22Rv1 (cell line): ENCODE data around the gene INTS11.

Experiments
- ZFX ChIP-seq: fragments of 450-650 bp; IDR thresholded peaks from 2 replicates; pipeline ENCODE4 v1.6.1; 2017; ENCODE audit warnings: antibody characterized with exemption, borderline replicate concordance
- TF ChIP-seq, protein P1 (sequence below): fragments of 450-650 bp; IDR thresholded peaks from 2 replicates; pipeline ENCODE4 v1.5.1; 2017; ENCODE audit warnings: mild to moderate bottlenecking

GRCh38 chr1:1359664-1360468 lies 35.4 kb upstream of the INTS11 start:
- TF ChIP-seq, protein P1, sequence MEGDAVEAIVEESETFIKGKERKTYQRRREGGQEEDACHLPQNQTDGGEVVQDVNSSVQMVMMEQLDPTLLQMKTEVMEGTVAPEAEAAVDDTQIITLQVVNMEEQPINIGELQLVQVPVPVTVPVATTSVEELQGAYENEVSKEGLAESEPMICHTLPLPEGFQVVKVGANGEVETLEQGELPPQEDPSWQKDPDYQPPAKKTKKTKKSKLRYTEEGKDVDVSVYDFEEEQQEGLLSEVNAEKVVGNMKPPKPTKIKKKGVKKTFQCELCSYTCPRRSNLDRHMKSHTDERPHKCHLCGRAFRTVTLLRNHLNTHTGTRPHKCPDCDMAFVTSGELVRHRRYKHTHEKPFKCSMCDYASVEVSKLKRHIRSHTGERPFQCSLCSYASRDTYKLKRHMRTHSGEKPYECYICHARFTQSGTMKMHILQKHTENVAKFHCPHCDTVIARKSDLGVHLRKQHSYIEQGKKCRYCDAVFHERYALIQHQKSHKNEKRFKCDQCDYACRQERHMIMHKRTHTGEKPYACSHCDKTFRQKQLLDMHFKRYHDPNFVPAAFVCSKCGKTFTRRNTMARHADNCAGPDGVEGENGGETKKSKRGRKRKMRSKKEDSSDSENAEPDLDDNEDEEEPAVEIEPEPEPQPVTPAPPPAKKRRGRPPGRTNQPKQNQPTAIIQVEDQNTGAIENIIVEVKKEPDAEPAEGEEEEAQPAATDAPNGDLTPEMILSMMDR: no peak
- TF ChIP-seq ZFX: no peak
